ENCODE measurements around the gene MAP3K4.

- no peak for TF ChIP-seq SPI1 (IDR thresholded peaks at IDR 0.05; ENCODE audit: low read depth, low read length)
- TF ChIP-seq POLR2A (IDR thresholded peaks at IDR 0.05; ENCODE audit: low read depth, low read length), result no peak
- TF ChIP-seq POLR2AphosphoS5 (IDR thresholded peaks at IDR 0.05; ENCODE audit: low read depth, low read length), result no peak
- no peak for TF ChIP-seq TAF1 (IDR thresholded peaks at IDR 0.05; ENCODE audit: low read depth, low read length)
Measured at GRCh38 chr6:161041274-161041673, 49.7 kb downstream of the MAP3K4 start.
